ENCODE measurements around the gene SLCO2B1. TPM values are rescaled to one million over a fixed set of nuclear protein-coding genes. Genes with fewer than 3 reads are reported as not detected.

The SLCO2B1 gene
- total RNA-seq, 1 experiment from 2014 or later, result not detected

- Histone ChIP-seq H3K27me3 (ENCODE audit: insufficient read depth, low read length) (no peaks in the 10 kb centered on the region), H3K14ac (ENCODE audit: insufficient read depth, low read length) (no peak overlapping the region; the same call in 1 of the 2 replicates), H3K9ac (ENCODE audit: extremely low read depth, insufficient read length, low read length) (no peak overlapping the region), H4K8ac (replicated peaks; ENCODE audit: insufficient read length, low read depth, low read length) (no peak overlapping the region), H2BK15ac (ENCODE audit: low read depth, low read length) (no peak overlapping the region), H3K27ac (ENCODE audit: insufficient read length, low read depth, low read length) (no peak overlapping the region), H3K4ac (ENCODE audit: low read depth, low read length) (no peak overlapping the region), H2AFZ (ENCODE audit: low read length) (no peak overlapping the region), H3T11ph (ENCODE audit: low read length) (no peak overlapping the region), H2BK120ac (ENCODE audit: low read depth, low read length, poor library complexity, severe bottlenecking) (no peak overlapping the region), H2AK5ac (ENCODE audit: insufficient read length, low read length) (no peak overlapping the region), H3K9me3 (ENCODE audit: control insufficient read depth, low read depth, low read length) (no peaks in the 10 kb centered on the region), H3K56ac (ENCODE audit: insufficient read length, low read depth, low read length) (no peak overlapping the region), H2BK12ac (ENCODE audit: insufficient read length, low read depth, low read length) (no peak overlapping the region), H4K91ac (ENCODE audit: insufficient read length, low read depth, low read length) (no peak overlapping the region), H4K20me1 (ENCODE audit: control insufficient read depth, insufficient read depth, insufficient read length) (no peaks in the 10 kb centered on the region), H3K4me2 (ENCODE audit: insufficient read depth, insufficient read length, low read length) (no peak overlapping the region), H3K79me2 (ENCODE audit: insufficient read depth, low read length) (no peaks in the 10 kb centered on the region), H4K5ac (ENCODE audit: insufficient read length, low read depth, low read length) (no peak overlapping the region), H3K23me2 (ENCODE audit: insufficient read length, low read depth, low read length, poor library complexity, severe bottlenecking) (no peaks in the 10 kb centered on the region), H3K18ac (ENCODE audit: insufficient read length, low read depth, low read length) (no peak overlapping the region), H3K4me1 (ENCODE audit: insufficient read depth, low read length) (peaks cover 5% of the 10 kb centered on the region), H2BK5ac (ENCODE audit: insufficient read length, low read length) (no peak overlapping the region), H3K23ac (ENCODE audit: insufficient read length, low read depth, low read length) (no peak overlapping the region), H2BK20ac (ENCODE audit: low read depth, low read length, poor library complexity, severe bottlenecking) (no peak overlapping the region), H3K79me1 (ENCODE audit: insufficient read depth, low read depth, low read length, poor library complexity, severe bottlenecking) (no peaks in the 10 kb centered on the region)
- Mint-ChIP-seq H3K4me1 (peaks cover 3 to 8% of the 10 kb centered on the region in 2 experiments; a peak in 3 of 4 replicates), H3K27me3 (ENCODE audit: low read depth) (peaks cover 12% of the 10 kb centered on the region), H3K4me3 (no peak overlapping the region), H3K36me3 (ENCODE audit: insufficient read depth in 1 of 3, low read depth in 3 of 3) (no peaks in the 10 kb centered on the region), H3K27ac (no peak overlapping the region), H3K9me3 (no peaks in the 10 kb centered on the region)
- TF ChIP-seq, protein P1, sequence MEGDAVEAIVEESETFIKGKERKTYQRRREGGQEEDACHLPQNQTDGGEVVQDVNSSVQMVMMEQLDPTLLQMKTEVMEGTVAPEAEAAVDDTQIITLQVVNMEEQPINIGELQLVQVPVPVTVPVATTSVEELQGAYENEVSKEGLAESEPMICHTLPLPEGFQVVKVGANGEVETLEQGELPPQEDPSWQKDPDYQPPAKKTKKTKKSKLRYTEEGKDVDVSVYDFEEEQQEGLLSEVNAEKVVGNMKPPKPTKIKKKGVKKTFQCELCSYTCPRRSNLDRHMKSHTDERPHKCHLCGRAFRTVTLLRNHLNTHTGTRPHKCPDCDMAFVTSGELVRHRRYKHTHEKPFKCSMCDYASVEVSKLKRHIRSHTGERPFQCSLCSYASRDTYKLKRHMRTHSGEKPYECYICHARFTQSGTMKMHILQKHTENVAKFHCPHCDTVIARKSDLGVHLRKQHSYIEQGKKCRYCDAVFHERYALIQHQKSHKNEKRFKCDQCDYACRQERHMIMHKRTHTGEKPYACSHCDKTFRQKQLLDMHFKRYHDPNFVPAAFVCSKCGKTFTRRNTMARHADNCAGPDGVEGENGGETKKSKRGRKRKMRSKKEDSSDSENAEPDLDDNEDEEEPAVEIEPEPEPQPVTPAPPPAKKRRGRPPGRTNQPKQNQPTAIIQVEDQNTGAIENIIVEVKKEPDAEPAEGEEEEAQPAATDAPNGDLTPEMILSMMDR (conservative IDR thresholded peaks at IDR 0.05), result no peak
- no peak for DNase-seq
- WGBS (ENCODE audit: extremely low coverage, insufficient read length, low lambda C conversion rate), result no CpG with 5 or more reads among the region's 6 CpGs
Observed at GRCh38 chr11:75143420-75143731, 7.5 kb upstream of the SLCO2B1 start.

Data from H9 (cell line).